GM18505 (cell line): Measurements from ENCODE around the gene PPP1R14D.
A peak's percentile ranks its signal among the peaks of the same experiment; 100 is the strongest.

Experiments
- ATAC-seq: cut with Tn5 transposase; IDR thresholded peaks from one replicate; pipeline ENCODE4 v1.9.1; 2021; ENCODE audit not compliant: unreplicated experiment
- POLR2A ChIP-seq: IDR thresholded peaks from 4 replicates; pipeline ENCODE4 v1.6.1; 2011; ENCODE audit warnings: borderline replicate concordance; ENCODE audit not compliant: insufficient read depth, insufficient read length; ENCODE audit errors: extremely low read depth

The PPP1R14D gene

GRCh38 chr15:40821195-40821594 lies 7.3 kb downstream of the PPP1R14D start:
- ATAC-seq, result no peak

GRCh38 chr15:40819048-40819447 lies 9.5 kb downstream of the PPP1R14D start:
- TF ChIP-seq POLR2A, result no peak
- no peak for ATAC-seq

More at GRCh38 chr15:40821195-40821594, 7.3 kb downstream of the PPP1R14D start:
- no peak for TF ChIP-seq POLR2A

- TF ChIP-seq POLR2A, result no peak
- no peak for ATAC-seq
Observed at GRCh38 chr15:40815042-40815698, 13.3 kb downstream of the PPP1R14D start.

- ATAC-seq, result no peak
- no peak for TF ChIP-seq POLR2A
Observed at GRCh38 chr15:40812721-40813425, 15.6 kb downstream of the PPP1R14D start.

- ATAC-seq, result no peak
- TF ChIP-seq POLR2A, result no peak
Observed at GRCh38 chr15:40808861-40809450, 19.6 kb downstream of the PPP1R14D start.

GRCh38 chr15:40807888-40808461 lies 20.5 kb downstream of the PPP1R14D start:
- no peak for TF ChIP-seq POLR2A

GRCh38 chr15:40807028-40807887 lies 21.2 kb downstream of the PPP1R14D start, which contains the start of the genes DNAJC17 and ZFYVE19:
Gene DNAJC17 (minus strand): TSS chr15:40807473. CDS start chr15:40807446, 27 bp downstream.
Gene ZFYVE19 (plus strand): TSS chr15:40807089. CDS start chr15:40807590, 501 bp downstream.
- peak; percentile 90 for ATAC-seq

More at GRCh38 chr15:40807888-40808461, 20.5 kb downstream of the PPP1R14D start:
- no peak for ATAC-seq

GRCh38 chr15:40806672-40807027 lies 21.9 kb downstream of the PPP1R14D start:
- ATAC-seq, result no peak
- no peak for TF ChIP-seq POLR2A

More at GRCh38 chr15:40807028-40807887, 21.2 kb downstream of the PPP1R14D start, which contains the start of the genes DNAJC17 and ZFYVE19:
- peak; percentile 92 for TF ChIP-seq POLR2A

- ATAC-seq, result no peak
- no peak for TF ChIP-seq POLR2A
Observed at GRCh38 chr15:40803688-40804087, 24.8 kb downstream of the PPP1R14D start.

GRCh38 chr15:40803076-40803475 lies 25.4 kb downstream of the PPP1R14D start:
- TF ChIP-seq POLR2A, result no peak
- no peak for ATAC-seq

GRCh38 chr15:40799523-40799922 lies 29.0 kb downstream of the PPP1R14D start:
- no peak for TF ChIP-seq POLR2A
- no peak for ATAC-seq

- no peak for ATAC-seq
- no peak for TF ChIP-seq POLR2A
Observed at GRCh38 chr15:40796512-40796911, 32.0 kb downstream of the PPP1R14D start.
